ENCODE data around the gene PLTP.

PLTP gene

GRCh38 chr20:45887346-45887715, 24.6 kb downstream of the PLTP start, which contains the start of gene SPATA25:
TSS of gene SPATA25 (minus strand) at chr20:45887622. CDS start at chr20:45887590, 32 bp downstream.
- Mint-ChIP-seq H3K9me3 (no peaks in the 10 kb centered on the region), H3K27me3 (ENCODE audit: low read depth, poor library complexity) (peaks cover 3% of the 10 kb centered on the region), H3K4me1 (peaks cover 24% of the 10 kb centered on the region), H3K27ac (peak within 1 kb of the TSS; percentile 40), H3K4me3 (no peak within 1 kb of the TSS), H3K36me3 (ENCODE audit: low read depth) (peaks cover 17% of the 10 kb centered on the region)
- no peak for DNase-seq
- no peak for TF ChIP-seq CTCF (IDR thresholded peaks at IDR 0.05)

- no peak for DNase-seq
- no peak for TF ChIP-seq CTCF (IDR thresholded peaks at IDR 0.05)
- no peak overlapping the region for H3K4me3 Mint-ChIP-seq
- H3K27ac Mint-ChIP-seq: peak overlapping the region; percentile 40
- H3K9me3 Mint-ChIP-seq: no peaks in the 10 kb centered on the region
- peaks cover 23% of the 10 kb centered on the region for H3K4me1 Mint-ChIP-seq
- peaks cover 17% of the 10 kb centered on the region for H3K36me3 Mint-ChIP-seq (ENCODE audit: low read depth)
- H3K27me3 Mint-ChIP-seq (ENCODE audit: low read depth, poor library complexity): peaks cover 3% of the 10 kb centered on the region
Measured at GRCh38 chr20:45886590-45887345, 25.2 kb downstream of the PLTP start.

GRCh38 chr20:45883100-45883469, 28.9 kb downstream of the PLTP start:
- TF ChIP-seq CTCF (IDR thresholded peaks at IDR 0.05): no peak
- Mint-ChIP-seq H3K27ac (no peak overlapping the region), H3K9me3 (no peaks in the 10 kb centered on the region), H3K4me3 (peak overlapping the region; percentile 55), H3K4me1 (peaks cover 26% of the 10 kb centered on the region), H3K36me3 (ENCODE audit: low read depth) (peaks cover 17% of the 10 kb centered on the region), H3K27me3 (ENCODE audit: low read depth, poor library complexity) (no peaks in the 10 kb centered on the region)
- no peak for DNase-seq

- TF ChIP-seq CTCF (IDR thresholded peaks at IDR 0.05): no peak
- peaks cover 17% of the 10 kb centered on the region for H3K36me3 Mint-ChIP-seq (ENCODE audit: low read depth)
- H3K27me3 Mint-ChIP-seq (ENCODE audit: low read depth, poor library complexity): no peaks in the 10 kb centered on the region
- no peak for DNase-seq
- H3K4me1 Mint-ChIP-seq: peaks cover 26% of the 10 kb centered on the region
- H3K4me3 Mint-ChIP-seq: peak overlapping the region; percentile 86
- H3K27ac Mint-ChIP-seq: no peak overlapping the region
- H3K9me3 Mint-ChIP-seq: no peaks in the 10 kb centered on the region
Measured at GRCh38 chr20:45882469-45883099, 29.4 kb downstream of the PLTP start.

- H3K27me3 Mint-ChIP-seq (ENCODE audit: low read depth, poor library complexity): no peaks in the 10 kb centered on the region
- peaks cover 26% of the 10 kb centered on the region for H3K4me1 Mint-ChIP-seq
- H3K27ac Mint-ChIP-seq: peak within 1 kb of the TSS; percentile 97
Measured at GRCh38 chr20:45880988-45881788, 30.8 kb downstream of the PLTP start, which contains the start of gene ZSWIM1. TSS of gene ZSWIM1 (plus strand) at chr20:45881227. CDS start at chr20:45882593, 1,366 bp downstream.

More at GRCh38 chr20:45880988-45881788, 30.8 kb downstream of the PLTP start, which contains the start of gene ZSWIM1:
- TF ChIP-seq CTCF (IDR thresholded peaks at IDR 0.05): no peak
- Mint-ChIP-seq H3K36me3 (ENCODE audit: low read depth) (peaks cover 17% of the 10 kb centered on the region), H3K4me3 (peak within 1 kb of the TSS; percentile 95), H3K9me3 (no peaks in the 10 kb centered on the region)
- DNase-seq: peak; percentile 99

Data from nephron progenitor cell (in vitro differentiated cells).